WTC11 (cell line): ENCODE results near the gene GSN. TPM values are rescaled to one million over a fixed set of nuclear protein-coding genes. Genes with fewer than 3 reads are reported as not detected.
"Not testable (repeated sequence)": the region's sequence is repeated elsewhere in the genome, so short reads cannot be mapped to it uniquely, and the experiment has no call there.

Source experiments
- ATAC-seq: fragments of 200-7000 bp; cut with Tn5 transposase; 2 replicates; pipeline ENCODE4 v1.10.0; 2021; ENCODE audit warnings: mild to moderate bottlenecking, moderate library complexity
- CTCF ChIA-PET: fragments of 300-600 bp; sonication (Branson Sonifier 250); formaldehyde crosslinking; loops from one replicate; lab custom pipeline; 2021; ENCODE audit warnings: antibody characterized with exemption; lab: Charles Lee
- POLR2A ChIA-PET: fragments of 350-600 bp; sonication (Branson Sonifier 250); formaldehyde crosslinking; loops from one replicate; lab custom pipeline; 2021; ENCODE audit warnings: antibody characterized with exemption; lab: Charles Lee
- DNase-seq: peaks from one replicate; pipeline ENCODE4 v3.0.0; 2021; ENCODE audit warnings: low spot score
- H3K27ac Mint-ChIP-seq: 2 replicates; pipeline ENCODE4 v1.8.0; 2021; ENCODE audit warnings: mixed read lengths
- H3K27me3 Mint-ChIP-seq: 2 replicates; pipeline ENCODE4 v1.8.0; 2021; ENCODE audit warnings: low read depth, mild to moderate bottlenecking, moderate library complexity, mixed read lengths
- H3K36me3 Mint-ChIP-seq: 2 replicates; pipeline ENCODE4 v1.8.0; 2021; ENCODE audit warnings: mixed read lengths
- H3K4me1 Mint-ChIP-seq: 2 replicates; pipeline ENCODE4 v1.8.0; 2022; ENCODE audit warnings: mixed read lengths
- H3K4me3 Mint-ChIP-seq: 2 replicates; pipeline ENCODE4 v1.8.0; 2021; ENCODE audit warnings: mild to moderate bottlenecking, moderate library complexity, mixed read lengths
- H3K9me3 Mint-ChIP-seq: 2 replicates; pipeline ENCODE4 v1.8.0; 2021; ENCODE audit warnings: mixed read lengths
- AFF4 ChIP-seq: sonication (generic); formaldehyde crosslinking; IDR thresholded peaks from 2 replicates; pipeline ENCODE4 v1.8.1; 2023; ENCODE audit warnings: mild to moderate bottlenecking, missing genetic modification reagents, borderline replicate concordance
- ELF4 ChIP-seq: sonication (generic); formaldehyde crosslinking; IDR thresholded peaks from 2 replicates; pipeline ENCODE4 v1.8.1; 2022; ENCODE audit warnings: low read depth, mild to moderate bottlenecking, moderate library complexity, missing genetic modification reagents
- EMX1 ChIP-seq: fragments of 250-450 bp; sonication (Bioruptor Pico); IDR thresholded peaks from 2 replicates; pipeline ENCODE4 v1.8.0; 2021; ENCODE audit warnings: mild to moderate bottlenecking
- ETV6 ChIP-seq: sonication (generic); formaldehyde crosslinking; IDR thresholded peaks from 2 replicates; pipeline ENCODE4 v1.8.1; 2022; ENCODE audit warnings: mild to moderate bottlenecking, missing genetic modification reagents
- FOXJ3 ChIP-seq: sonication (generic); formaldehyde crosslinking; IDR thresholded peaks from 2 replicates; pipeline ENCODE4 v1.9.0; 2021; ENCODE audit warnings: missing genetic modification reagents, mild to moderate bottlenecking, borderline replicate concordance
- FOXP1 ChIP-seq: sonication (generic); formaldehyde crosslinking; IDR thresholded peaks from 2 replicates; pipeline ENCODE4 v1.8.0; 2022; ENCODE audit warnings: missing genetic modification reagents, mild to moderate bottlenecking, moderate library complexity, borderline replicate concordance
- GABPB1 ChIP-seq: sonication (generic); formaldehyde crosslinking; IDR thresholded peaks from 2 replicates; pipeline ENCODE4 v1.8.1; 2023; ENCODE audit warnings: mild to moderate bottlenecking, missing genetic modification reagents
- GTF2I ChIP-seq: fragments of 250-450 bp; sonication (Bioruptor Pico); conservative IDR thresholded peaks from 2 replicates; pipeline ENCODE4 v1.4.0; 2021; ENCODE audit warnings: mild to moderate bottlenecking
- JAZF1 ChIP-seq: fragments of 250-450 bp; sonication (Bioruptor Pico); IDR thresholded peaks from 2 replicates; pipeline ENCODE4 v1.9.0; 2021; ENCODE audit warnings: moderate library complexity, mild to moderate bottlenecking, inconsistent platforms
- NFATC4 ChIP-seq: fragments of 250-450 bp; sonication (Bioruptor Pico); IDR thresholded peaks from 2 replicates; pipeline ENCODE4 v1.9.0; 2021; ENCODE audit warnings: mild to moderate bottlenecking
- PREB ChIP-seq: sonication (generic); formaldehyde crosslinking; IDR thresholded peaks from 2 replicates; pipeline ENCODE4 v1.8.1; 2022; ENCODE audit warnings: mild to moderate bottlenecking, missing genetic modification reagents, moderate library complexity, borderline replicate concordance
- SMAD3 ChIP-seq: sonication (generic); formaldehyde crosslinking; IDR thresholded peaks from 2 replicates; pipeline ENCODE4 v1.8.0; 2022; ENCODE audit warnings: missing genetic modification reagents, mild to moderate bottlenecking, borderline replicate concordance
- TEAD1 ChIP-seq: sonication (generic); formaldehyde crosslinking; IDR thresholded peaks from 2 replicates; pipeline ENCODE4 v1.8.0; 2022; ENCODE audit warnings: mild to moderate bottlenecking, missing genetic modification reagents
- ZNF512 ChIP-seq: sonication (generic); formaldehyde crosslinking; IDR thresholded peaks from 2 replicates; pipeline ENCODE4 v1.8.1; 2022; ENCODE audit warnings: missing genetic modification reagents, borderline replicate concordance
- total RNA-seq: library from RNA; stranded (reverse); gene quantifications from 3 replicates; pipeline ENCODE4 v1.2.3, GENCODE V29; 2021
- TF ChIP-seq, protein P1 (sequence below): sonication (generic); formaldehyde crosslinking; IDR thresholded peaks from 2 replicates; pipeline ENCODE4 v1.8.1; 2023; ENCODE audit warnings: mild to moderate bottlenecking, missing genetic modification reagents

GSN gene
- total RNA-seq, 1 experiment from 2014 or later: 47.0 TPM

DNA sequence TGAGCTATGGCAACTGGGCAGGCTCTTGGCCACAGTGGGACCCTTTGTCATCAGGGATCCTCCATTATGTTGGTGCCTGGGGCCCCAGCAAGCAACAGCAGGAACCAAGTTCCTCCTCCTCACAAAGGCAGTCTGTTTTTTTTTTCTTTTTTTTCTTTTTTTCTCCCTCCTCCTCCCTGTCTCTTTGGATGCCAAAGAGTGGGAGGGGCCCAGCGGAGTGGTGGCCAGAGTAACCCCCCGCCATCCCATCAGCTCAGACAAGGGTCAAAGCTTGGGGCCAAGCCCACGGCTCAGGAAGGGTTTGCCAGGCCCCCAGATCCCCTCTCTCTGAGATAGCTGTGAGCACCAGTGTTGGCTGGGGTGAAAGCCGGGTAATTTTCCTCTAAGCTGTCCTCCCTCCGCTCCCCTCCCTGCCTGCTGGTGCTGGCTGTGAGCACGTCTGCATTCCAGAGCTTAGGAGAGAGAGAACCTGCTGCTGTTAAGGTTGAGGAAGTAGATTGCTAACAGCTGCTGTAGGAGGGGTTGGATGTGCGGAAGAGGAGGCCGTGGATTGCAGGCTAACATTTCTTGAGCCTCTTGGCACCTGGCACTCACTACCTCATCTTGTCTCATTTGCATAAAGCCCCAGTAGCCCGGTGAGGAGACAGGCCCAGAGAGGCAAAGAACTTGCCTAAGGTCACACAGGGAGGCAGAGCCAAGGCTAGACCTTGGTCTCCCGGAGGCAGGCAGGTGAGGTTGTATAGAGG lies 21.2 kb downstream of the GSN start:
- no peaks in the 10 kb centered on the region for H3K9me3 Mint-ChIP-seq
- CTCF ChIA-PET: interaction anchor here (0.6 to 3.6 kb wide), 7 partner anchors 9 to 209 kb away, joined by 3 to 27 read pairs (median 4); no protein-coding TSS in a partner anchor
- peak overlapping the region; percentile 62 for H3K27ac Mint-ChIP-seq
- peaks cover 65% of the 10 kb centered on the region for H3K27me3 Mint-ChIP-seq
- ATAC-seq: peak; percentile 52
- peaks cover 49% of the 10 kb centered on the region for H3K4me1 Mint-ChIP-seq
- TF ChIP-seq GTF2I (CRISPR knock-in tag): peak; percentile 68; the same call in 1 of the 2 replicates
- TF ChIP-seq EMX1 (CRISPR knock-in tag): no peak
- no peak for TF ChIP-seq JAZF1 (CRISPR knock-in tag)
- POLR2A ChIA-PET: interaction anchor here (0.9 to 1.6 kb wide), 4 partner anchors 10 to 71 kb away, joined by 3 to 7 read pairs (median 4); partner anchors contain the start of gene GSN
- H3K4me3 Mint-ChIP-seq: peak overlapping the region; percentile 33
- H3K36me3 Mint-ChIP-seq: peaks cover 3% of the 10 kb centered on the region; the same call in 1 of the 2 replicates
- peak; percentile 58 for DNase-seq

DNA sequence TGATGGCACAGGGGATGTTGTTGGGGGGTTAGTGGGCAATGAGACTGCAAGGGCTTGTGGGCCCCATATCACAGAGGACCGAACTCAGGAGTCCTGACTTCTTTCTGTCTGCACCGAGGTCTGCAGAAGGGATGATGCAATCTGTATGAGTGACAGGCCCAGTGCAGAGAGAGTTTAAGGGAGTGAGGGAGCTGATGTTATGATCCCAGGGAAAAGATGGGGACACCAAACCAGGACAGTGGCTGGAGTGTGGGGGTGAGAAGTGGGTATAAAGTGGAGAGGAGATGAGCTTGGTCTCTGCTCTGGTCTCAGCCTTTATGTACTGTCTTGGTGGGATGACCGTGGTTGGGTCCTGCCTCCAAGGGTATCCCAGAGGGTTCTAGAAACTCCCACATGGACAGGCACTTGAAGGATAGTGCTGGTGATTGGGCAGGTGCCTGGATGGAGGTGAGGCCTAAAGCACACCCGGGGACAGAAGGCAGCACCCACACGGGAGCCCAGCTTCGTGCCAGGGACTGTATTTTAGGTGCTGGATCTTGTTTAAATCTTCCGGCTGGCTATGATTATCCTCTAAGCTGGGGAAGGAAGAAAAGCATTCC lies 21.9 kb downstream of the GSN start:
- peaks cover 49% of the 10 kb centered on the region for H3K4me1 Mint-ChIP-seq
- no peaks in the 10 kb centered on the region for H3K9me3 Mint-ChIP-seq
- H3K27ac Mint-ChIP-seq: peak overlapping the region; percentile 62; the same call in 1 of the 2 replicates
- H3K4me3 Mint-ChIP-seq: no peak overlapping the region
- ChIA-PET CTCF (interaction anchor here (0.6 to 3.6 kb wide), 7 partner anchors 9 to 208 kb away, joined by 3 to 27 read pairs (median 4); no protein-coding TSS in a partner anchor), POLR2A (interaction anchor here (0.9 to 1.6 kb wide), 4 partner anchors 10 to 72 kb away, joined by 3 to 7 read pairs (median 4); partner anchors contain the start of gene GSN)
- peak; percentile 96 for TF ChIP-seq GABPB1 (CRISPR knock-in tag)
- TF ChIP-seq AFF4 (CRISPR knock-in tag): no peak
- TF ChIP-seq ZNF512: no peak
- TF ChIP-seq TEAD1: no peak
- DNase-seq (no peak), ATAC-seq (no peak)
- peaks cover 3% of the 10 kb centered on the region; the same call in 1 of the 2 replicates for H3K36me3 Mint-ChIP-seq
- peaks cover 58% of the 10 kb centered on the region for H3K27me3 Mint-ChIP-seq

DNA sequence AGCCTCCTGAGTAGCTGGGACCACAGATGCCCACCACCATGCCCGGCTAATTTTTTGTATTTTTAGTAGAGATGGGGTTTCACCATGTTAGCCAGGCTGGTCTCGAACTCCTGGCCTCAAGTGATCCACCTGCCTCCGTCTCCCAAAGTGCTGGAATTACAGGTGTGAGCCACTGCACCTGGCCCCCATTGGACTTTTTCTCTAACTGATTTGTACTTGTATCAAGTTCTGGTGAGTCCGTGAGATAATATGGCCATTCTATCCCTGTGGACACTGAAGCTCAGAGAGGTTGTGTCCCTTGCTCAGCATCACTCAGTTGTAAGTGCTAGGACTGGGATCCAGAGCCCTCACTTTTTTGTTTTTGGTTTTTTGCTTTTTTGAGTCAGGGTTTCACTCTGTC lies 23.6 kb downstream of the GSN start:
- POLR2A ChIA-PET: not testable (repeated sequence)

GRCh38 chr9:121292051-121292450 lies 24.1 kb downstream of the GSN start:
- POLR2A ChIA-PET: no interaction called here
- H3K4me1 Mint-ChIP-seq: peaks cover 35% of the 10 kb centered on the region
- CTCF ChIA-PET: no interaction called here
- H3K36me3 Mint-ChIP-seq: peaks cover 3% of the 10 kb centered on the region; the same call in 1 of the 2 replicates
- DNase-seq (no peak), ATAC-seq (no peak)
- H3K9me3 Mint-ChIP-seq: no peaks in the 10 kb centered on the region
- H3K4me3 Mint-ChIP-seq: no peak overlapping the region
- peaks cover 39% of the 10 kb centered on the region for H3K27me3 Mint-ChIP-seq
- H3K27ac Mint-ChIP-seq: no peak overlapping the region
- TF ChIP-seq NFATC4 (no peak), PREB (CRISPR knock-in tag) (no peak), SMAD3 (no peak), ETV6 (no peak), EMX1 (CRISPR knock-in tag) (no peak), ELF4 (CRISPR knock-in tag) (no peak), FOXP1 (CRISPR knock-in tag) (no peak), FOXJ3 (CRISPR knock-in tag) (no peak)
- TF ChIP-seq, protein P1, sequence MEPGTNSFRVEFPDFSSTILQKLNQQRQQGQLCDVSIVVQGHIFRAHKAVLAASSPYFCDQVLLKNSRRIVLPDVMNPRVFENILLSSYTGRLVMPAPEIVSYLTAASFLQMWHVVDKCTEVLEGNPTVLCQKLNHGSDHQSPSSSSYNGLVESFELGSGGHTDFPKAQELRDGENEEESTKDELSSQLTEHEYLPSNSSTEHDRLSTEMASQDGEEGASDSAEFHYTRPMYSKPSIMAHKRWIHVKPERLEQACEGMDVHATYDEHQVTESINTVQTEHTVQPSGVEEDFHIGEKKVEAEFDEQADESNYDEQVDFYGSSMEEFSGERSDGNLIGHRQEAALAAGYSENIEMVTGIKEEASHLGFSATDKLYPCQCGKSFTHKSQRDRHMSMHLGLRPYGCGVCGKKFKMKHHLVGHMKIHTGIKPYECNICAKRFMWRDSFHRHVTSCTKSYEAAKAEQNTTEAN: no peak

More for the DNA sequence above, 23.6 kb downstream of the GSN start:
- DNase-seq, H3K9me3 Mint-ChIP-seq, H3K4me3 Mint-ChIP-seq, H3K27ac Mint-ChIP-seq, H3K36me3 Mint-ChIP-seq, ATAC-seq: not testable (repeated sequence)
- Mint-ChIP-seq H3K4me1 (peaks cover 38% of the 10 kb centered on the region), H3K27me3 (peaks cover 41% of the 10 kb centered on the region)
- CTCF ChIA-PET: interaction anchor here (1.2 kb wide), 1 partner anchor 11 kb away, joined by 4 read pairs; no protein-coding TSS in a partner anchor
